Fibroblast of skin of right quadriceps (primary cell): ENCODE results near the gene ABHD2.
"Not testable (repeated sequence)": the region's sequence is repeated elsewhere in the genome, so short reads cannot be mapped to it uniquely, and the experiment has no call there.

Source experiments
- DNase-seq: peaks from one replicate; pipeline ENCODE4 v3.0.0-alpha.2; 2013

ABHD2 gene

DNA sequence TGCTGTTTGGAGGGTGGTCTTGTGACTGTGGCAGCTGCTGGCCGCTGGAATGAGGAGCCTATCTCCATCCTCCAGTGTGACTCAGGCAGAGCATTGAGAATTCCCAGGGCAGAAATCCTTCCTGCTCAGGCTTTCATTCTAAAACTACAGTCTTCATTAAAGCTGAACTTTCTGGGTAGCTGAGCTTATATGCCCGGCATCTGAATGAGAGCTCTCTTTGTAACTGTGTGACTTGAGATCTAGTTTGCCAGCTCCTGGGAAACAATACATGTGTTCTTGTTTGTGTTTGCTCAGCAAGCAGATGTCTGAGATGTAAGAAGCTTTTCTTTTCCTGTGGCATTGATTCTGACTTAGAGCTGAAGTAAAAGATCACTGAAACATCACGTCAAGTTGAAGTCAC, 110.7 kb downstream of the ABHD2 start:
- no peak for DNase-seq

GRCh38 chr15:89199746-89200145, 111.5 kb downstream of the ABHD2 start:
- no peak for DNase-seq

GRCh38 chr15:89200182-89200581, 111.9 kb downstream of the ABHD2 start:
- no peak for DNase-seq

DNA sequence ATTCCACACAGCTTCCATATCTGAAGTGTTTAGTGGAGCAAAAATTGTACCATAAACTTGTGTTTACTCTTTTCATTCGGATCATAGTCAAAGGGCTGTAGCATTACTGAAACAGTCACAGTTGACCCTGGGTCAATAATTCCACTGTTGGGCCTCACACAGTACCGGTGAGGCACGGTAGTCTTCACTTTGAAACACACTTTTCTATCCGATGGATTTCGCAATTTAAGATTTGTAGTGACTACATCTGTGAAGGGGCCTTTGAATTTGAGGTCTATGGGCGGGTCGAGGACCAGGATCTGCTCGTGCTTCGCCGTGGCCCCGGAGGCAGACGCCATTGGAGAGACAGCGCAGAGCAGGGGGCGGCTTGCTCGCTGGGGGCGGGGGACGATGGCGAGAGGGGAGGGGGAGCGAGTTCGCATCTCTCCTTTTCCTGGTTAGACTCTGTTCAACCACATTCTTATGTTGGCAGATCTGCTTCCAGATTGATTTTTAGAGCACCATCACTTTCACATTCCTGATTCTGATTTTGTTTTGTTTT, 113.3 kb downstream of the ABHD2 start:
- DNase-seq, result no peak

DNA sequence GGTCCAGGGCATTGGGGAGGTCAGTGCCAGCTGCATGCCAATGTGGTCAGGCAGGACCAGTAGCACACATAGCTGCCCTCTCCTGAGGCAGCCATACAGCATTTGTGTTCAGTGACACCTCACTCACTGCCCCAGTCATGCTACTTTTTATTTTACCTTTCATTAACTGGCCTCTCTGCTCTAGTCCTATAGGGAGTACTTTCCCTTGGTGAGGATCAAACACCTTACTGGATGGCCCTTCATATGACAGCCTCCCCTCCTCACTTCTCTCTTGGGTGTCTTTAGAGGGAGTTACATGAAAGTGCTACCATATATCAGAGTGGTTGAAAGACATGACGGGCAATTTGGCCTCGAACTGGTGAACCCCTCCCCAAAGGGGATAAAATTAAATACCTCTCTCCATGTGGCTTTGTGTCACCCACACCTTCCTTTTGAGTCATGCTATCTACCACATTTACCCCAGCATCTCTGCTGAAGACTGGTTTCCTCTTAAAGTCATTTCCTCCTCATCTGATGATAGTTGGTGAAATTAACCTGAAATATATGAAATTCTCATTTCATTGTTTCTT, 115.5 kb downstream of the ABHD2 start:
- DNase-seq, result no peak

DNA sequence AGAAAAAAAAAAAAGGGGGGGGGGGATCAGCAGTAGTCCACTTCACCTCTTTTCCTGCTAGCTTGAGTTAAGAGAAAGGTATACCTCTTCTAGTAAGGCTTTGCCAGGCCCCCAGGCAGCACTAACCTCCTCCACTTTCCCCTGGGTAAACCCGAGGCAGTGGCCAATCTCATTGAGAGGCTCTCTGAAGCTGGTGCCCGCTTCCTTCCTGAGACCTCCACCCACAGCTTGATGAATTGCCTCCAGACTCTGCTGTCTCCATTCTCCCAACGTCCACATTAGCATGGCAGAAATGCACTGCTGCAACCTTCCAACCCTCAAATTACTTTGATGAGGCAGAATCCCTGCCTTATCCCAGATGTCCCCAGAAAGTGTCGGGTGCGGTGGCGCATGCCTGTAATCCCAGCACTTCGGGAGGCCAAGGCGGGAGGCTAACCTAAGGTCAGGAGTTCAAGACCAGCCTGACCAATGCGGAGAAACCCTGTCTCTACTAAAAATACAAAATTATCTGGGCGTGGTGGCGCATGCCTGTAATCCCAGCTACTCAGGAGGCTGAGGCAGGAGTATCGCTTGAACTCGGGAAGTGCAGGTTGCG, 117.8 kb downstream of the ABHD2 start:
- no peak for DNase-seq

DNA sequence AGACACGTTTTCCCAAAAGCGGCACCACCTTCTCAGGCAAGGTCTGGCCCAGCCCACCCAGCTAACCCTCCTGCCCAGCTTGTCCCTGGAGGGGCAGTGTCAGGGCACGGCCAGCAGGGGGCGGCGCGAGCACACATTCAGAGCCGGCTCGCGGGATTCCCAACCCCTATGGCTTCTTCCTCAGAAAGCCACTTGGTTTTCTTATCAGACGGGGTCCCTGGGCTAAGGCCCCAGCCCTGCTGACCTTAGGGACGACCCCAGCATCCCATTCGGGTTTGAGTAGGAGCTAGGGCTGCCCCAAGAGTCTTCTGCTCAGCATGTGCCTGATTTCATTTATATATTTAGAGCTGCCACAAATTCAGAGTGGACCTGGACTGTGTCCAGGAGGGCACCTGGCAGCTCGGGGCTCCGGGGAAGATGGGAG, 118.7 kb downstream of the ABHD2 start:
- DNase-seq, result peak; percentile 64

DNA sequence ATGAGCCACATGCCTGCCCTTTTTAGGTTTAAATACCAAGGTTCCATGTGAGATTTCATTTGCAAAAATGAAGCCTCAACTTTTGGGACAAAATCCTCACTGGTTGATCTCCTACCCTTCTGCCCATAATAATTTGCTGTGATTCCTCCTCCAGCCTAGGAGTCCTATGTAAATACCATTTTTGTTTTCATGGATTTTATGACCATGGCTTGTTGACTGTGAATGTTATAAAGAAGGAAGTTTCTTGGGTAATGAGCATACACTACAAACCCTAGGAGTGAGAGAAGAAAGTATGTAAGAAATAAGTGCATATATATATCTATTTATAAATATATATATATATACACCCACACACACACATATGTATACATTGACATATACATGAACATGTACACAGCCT, 120.0 kb downstream of the ABHD2 start:
- DNase-seq, result no peak

DNA sequence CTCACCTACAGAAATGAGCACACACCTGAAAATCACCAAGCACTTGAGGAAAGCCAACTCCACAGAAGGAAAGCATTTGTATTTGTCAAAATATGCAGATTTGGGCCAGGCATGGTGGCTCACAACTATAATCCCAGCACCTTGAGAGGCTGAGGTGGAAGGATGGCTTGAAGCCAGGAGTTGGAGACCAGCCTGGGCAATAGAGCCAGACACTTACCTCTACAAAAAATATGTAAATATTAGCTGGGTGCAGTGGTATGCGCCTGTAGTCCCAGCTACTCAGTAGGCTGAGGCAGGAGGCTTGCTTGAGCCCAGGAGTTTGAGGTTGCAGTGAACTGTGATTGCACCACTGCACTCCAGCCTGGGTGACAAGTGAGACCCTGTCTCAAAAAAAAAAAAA, 120.8 kb downstream of the ABHD2 start:
- no peak for DNase-seq

DNA sequence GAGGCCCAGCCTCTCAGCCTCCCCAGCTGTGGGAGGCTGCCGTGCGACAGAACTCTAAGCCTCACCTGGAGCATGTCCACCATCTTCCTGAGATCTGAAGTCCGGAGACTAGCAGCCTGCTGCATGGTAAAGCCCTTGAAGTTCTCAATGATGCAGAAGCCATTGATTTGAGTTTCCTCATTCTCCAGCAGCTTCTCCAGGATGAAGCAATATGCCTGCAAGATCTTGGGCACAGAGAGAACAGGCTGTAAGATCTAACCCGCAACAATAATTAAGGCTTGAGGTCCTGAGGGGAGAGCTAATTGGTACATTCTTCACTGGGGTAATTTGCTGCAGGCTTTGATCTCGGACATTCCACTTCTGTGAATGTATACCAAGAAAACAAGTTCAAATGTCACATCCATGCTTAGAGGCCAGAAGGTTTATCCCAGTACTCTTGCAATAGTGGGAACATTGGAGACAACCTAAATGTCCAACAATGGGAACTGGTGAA, 123.5 kb downstream of the ABHD2 start:
- DNase-seq, result no peak

DNA sequence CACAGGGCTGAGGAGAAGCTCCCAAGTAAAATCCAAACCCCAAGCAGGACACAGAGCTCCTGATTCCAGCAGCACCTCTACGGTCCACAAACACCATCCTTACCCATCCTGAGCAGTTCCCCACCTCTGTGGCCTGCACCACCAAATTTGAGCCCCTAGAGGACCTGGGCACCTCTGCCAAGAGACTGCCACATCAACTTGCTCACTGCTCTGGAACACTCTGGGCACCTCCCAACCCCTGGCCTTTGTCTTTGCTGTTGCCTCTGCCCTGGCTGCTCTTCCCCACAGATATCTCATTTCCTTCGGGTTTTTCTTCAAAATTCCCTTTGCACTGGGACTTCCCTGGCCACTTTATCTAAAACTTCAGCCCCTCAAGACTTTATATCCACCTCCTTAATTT, 127.4 kb downstream of the ABHD2 start:
- DNase-seq, result no peak

DNA sequence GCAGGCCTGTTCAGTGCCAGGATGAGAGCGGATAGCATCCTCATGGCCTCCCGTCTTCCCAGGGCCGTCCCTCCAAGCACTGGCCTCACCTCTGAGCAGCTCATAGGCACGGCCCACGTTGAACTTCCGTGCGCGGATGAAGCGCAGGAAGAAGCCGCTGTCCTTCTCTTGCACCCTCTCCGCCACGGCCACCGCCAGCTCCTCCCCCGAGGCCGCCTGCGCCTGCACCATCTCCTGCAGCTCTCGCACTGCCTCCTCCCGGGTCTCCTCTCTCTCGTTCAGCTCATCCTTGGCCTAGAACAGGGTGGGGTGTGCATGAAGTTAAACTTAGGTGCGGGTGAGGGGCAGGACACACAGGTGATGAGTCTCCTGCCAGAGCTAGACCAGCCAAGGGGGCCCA, 128.8 kb downstream of the ABHD2 start:
- no peak for DNase-seq

DNA sequence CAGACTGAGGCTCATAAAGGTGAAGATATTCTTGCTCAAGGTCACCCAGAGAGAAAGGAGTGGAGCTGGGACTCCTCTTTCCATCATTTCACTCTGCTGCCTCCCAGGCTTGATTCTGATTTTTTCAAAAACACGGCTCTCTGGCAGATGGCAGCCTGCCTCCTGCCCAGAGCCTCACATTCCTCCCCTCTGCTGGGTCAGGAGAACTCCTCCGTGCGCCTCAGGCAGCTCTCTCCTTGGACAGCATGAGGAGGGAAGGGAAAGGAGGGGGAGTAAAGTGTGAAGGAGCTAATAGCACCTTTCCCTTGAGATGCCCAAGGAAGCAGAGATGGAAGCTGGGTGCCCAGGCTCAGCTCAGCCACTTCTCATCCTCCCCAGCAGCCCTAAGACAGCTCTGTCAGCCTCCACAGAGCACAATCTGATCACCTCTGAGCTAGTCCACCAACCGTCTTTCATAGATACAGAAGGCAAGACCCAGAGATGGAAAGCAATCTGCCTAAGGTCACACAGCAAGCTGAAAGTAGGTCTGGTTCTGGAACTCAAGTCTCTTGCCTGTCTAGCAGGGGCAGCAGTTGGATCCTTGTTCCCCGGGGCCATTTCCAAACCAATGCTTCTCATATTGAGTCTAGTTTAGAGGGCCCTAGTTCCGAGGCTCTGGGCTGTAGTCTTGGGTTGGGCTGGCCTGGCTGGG, 129.6 kb downstream of the ABHD2 start:
- DNase-seq, result no peak

DNA sequence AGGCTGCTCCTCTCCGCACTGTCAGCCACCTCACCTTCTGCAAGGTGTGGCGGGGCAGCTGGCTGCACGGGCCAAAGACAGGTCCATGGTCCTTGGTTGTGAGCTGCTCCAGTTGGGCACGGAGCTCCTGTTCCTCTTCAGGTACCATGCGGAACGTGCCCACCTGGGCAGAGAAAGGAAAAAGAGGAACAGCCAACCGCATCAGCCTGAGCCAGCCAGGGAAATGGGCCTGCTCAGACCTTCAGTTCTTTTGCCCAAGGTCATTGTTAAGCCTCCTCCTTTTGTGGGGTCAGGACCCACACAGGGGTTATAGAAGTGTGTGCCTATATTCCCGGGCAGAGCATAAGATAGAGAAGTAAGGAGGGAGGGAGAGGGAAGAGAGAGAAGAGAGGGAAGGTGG, 130.3 kb downstream of the ABHD2 start:
- no peak for DNase-seq

DNA sequence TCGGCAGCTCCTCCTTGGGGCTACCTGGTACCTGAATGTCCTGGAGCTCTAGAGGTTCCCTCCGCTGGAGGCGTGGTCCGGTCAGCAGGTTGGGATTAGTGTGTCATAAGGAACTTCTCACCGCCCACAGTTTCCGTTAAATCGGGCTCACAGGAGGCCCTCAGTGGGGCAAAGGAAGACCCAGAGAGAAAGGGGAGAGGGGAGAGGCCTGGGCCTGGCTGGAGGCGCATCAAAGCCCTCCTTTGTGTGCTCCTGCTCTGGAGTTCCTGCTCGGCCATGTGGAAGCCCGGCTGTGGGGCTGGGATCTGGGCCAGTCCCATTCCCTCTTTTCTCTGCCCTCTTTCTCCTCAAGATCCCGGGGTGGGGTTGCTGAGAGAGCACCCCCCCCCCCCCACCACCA, 133.3 kb downstream of the ABHD2 start, which contains the start of gene RLBP1:
RLBP1 (minus strand) TSS at position 37 of the 400 bp plus-strand sequence. CDS start 2,604 bp downstream, outside the sequence.
- DNase-seq, result no peak

DNA sequence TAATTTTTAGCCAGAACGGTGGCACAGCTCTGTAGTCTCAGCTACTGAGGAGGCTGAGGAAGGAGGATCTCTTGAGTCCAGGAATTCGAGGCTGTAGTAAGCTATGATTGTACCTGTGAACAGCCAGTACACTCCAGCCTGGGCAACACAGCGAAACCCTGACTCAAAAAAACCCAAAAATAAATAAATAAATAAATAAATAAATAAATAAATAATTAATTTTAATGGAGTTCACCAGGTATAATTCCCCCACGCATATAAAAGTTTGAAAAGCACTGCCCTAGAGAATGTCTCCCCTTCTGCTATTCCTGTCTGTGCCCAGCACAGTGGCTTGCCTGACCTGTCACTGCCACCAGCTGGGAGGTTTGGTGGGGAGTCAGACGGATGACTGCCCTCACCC, 137.3 kb downstream of the ABHD2 start:
- DNase-seq, result no peak

DNA sequence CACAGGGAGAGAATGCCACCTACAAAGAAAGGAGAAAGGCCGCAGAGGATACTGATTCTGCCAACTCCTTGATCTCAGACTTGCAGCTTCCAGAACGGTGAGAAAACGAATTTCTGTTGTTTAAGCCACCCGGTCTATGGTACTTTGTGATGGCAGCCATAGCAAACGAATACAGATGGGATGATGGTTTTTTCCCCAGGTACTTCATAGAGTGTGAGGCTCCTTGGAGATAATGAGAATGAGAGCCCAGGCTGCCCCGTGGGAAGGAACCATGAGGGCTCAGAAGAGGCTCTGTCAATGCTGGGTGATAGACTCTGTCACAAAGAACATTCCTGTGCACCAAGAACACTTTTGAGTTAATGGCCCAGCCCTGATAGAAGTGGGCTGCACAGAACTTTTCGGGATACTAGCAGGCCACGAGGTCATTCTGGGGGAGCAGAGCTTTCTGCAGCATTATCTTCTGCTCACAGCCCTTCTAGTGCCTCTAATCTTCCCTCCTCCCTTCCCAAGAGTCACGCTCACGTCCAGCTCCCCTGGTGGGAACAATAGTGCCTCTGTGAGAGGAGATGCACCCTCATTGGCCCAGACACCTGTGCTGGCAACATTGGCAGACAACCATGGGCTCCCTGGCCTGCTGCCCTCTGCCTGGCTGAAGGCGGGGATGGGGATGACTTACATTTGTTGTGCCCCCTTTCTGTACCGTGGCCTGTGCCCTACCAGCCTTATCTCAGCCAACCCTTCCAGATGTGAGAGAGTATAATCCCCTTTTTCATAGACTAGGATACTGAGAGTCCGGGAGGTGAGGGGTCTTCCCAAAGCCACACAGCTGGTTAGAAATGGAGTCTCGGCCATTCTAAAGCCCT, 138.3 kb downstream of the ABHD2 start:
- no peak for DNase-seq

- no peak for DNase-seq
Observed at GRCh38 chr15:89227425-89227824, 139.2 kb downstream of the ABHD2 start.

DNA sequence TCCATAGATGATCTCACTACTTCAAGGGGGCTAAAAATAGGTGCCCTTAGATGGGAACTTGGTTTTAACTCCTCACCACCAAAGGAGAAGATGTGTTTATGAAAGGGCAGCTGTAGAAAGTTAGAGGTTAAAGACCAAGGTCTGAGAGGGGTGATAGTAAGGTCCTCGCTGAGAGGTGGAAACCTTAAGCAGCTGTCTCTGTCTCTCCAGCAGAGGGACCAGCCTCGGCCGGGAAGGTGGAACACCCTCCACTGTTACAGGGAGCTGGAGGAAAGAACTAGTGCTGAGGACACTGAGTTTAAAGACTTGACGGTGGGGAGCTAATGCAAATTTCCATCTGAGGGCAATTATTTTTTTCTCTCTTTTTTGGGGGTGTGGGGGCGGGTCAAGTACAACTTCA, 142.0 kb downstream of the ABHD2 start:
- DNase-seq, result no peak

- DNase-seq, result no peak
Observed at GRCh38 chr15:89231832-89232231, 143.6 kb downstream of the ABHD2 start.

DNA sequence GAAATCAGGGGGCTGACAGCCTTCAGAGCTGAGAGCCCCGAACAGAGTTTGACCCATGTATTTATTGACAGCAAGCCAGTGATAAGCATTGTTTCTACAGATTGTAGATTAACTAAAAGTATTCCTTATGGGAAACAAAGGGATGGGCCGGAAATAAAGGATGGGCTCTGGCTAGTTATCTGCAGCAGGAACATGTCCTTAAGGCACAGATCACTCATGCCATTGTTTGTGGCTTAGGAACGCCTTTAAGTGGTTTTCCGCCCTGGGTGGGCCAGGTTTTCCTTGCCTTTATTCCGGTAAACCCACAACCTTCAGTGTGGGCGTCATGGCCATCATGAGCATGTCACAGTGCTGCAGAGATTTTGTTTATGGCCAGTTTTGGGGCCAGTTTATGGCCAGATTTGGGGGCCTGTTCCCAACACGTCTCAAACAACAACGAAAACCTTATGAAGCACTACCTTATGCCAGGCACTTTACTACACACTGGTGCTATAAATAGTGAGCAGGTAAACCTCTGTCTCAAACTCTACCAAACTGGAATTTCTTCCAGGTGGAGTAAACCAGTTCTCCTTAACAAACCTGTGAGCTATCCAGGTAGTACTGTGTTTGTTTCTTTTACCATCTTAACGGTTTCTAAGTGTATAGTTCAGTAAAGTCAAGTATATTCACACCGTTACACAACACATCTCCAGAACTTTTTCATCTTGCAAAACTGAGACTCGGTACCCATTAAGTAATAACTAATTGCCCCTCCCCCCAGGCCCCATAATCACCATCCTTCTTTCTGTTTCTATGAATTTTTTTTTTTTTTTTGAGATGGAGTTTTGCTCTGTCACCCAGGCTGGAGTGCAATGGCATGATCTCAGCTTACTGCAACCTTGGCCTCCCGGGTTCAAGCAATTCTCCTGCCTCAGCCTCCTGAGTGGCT, 151.9 kb downstream of the ABHD2 start:
- DNase-seq, result not testable (repeated sequence)
